SK-N-SH (cell line): ENCODE results near the gene SLC26A1.

Experiments used
- CTCF ChIP-seq: fragments of 200-600 bp; sonication (generic); IDR thresholded peaks from 2 replicates; pipeline ENCODE4 v1.6.1; 2017; ENCODE audit warnings: antibody characterized with exemption, mild to moderate bottlenecking, moderate library complexity
- EP300 ChIP-seq, 2 experiments: IDR thresholded peaks; 2 replicates each; pipeline versions ENCODE4 v1.4.0 to v1.6.1; 2012; ENCODE audit warnings: borderline replicate concordance in 1 of 2, low read depth in 1 of 2, low read length in 1 of 2
- EZH2phosphoT487 ChIP-seq: fragments of 200-600 bp; sonication (generic); IDR thresholded peaks from 2 replicates; pipeline ENCODE4 v1.6.1; 2017; ENCODE audit warnings: low read depth, mixed run types, mild to moderate bottlenecking, antibody characterized with exemption, moderate library complexity, borderline replicate concordance
- JUND ChIP-seq: IDR thresholded peaks from 2 replicates; pipeline ENCODE4 v1.4.0; 2012
- NFIC ChIP-seq: IDR thresholded peaks from 2 replicates; pipeline ENCODE4 v1.4.0; 2012; ENCODE audit warnings: borderline replicate concordance
- PBX3 ChIP-seq: IDR thresholded peaks from 2 replicates; pipeline ENCODE4; 2012
- POLR2AphosphoS5 ChIP-seq: IDR thresholded peaks from 2 replicates; pipeline ENCODE4 v1.6.1; 2012; ENCODE audit warnings: low read depth, low read length
- TAF1 ChIP-seq: IDR thresholded peaks from 2 replicates; pipeline ENCODE4 v1.6.1; 2012; ENCODE audit warnings: low read depth, mild to moderate bottlenecking, low read length, moderate library complexity, borderline replicate concordance

DNA sequence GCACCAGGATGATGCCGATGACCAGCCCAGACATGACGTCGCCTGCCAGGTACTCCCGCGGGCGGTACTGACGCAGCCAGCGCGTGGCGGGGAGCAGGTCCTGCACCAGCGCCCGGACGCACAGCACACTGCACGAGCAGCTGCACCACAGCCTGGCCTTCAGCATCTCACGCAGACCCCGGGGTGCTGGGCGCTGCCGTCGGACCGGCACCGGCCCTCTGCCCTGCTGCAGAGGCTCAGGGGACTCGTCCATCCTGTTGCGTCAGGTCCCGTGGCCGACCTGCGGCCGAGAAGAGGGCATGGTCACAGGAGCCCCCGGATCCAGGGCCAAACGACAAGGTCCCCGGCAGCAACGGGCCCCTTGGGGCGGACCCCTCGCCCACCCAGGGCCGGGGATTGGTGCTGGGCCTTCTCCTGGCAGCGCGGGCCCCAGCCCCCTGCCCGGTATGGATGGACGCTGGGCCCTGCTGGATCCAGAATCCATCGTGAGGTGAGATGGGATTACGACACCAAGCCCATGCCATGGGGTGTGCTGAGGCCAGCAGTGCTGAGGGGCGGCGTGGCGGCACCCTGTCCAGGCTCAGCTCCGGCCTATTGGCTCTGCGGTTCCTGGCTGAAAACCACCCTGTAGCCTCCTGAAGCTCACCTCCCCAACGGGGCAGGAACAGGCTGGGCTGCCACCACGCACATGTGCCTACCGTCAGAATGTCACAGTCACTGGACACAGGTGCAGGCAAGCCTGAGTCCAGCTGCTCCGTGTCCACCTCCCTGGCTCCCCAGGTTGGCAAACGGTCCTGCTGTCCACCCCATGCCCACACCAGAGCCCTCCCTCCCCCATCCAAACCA, 1.5 kb downstream of the SLC26A1 start:
- TF ChIP-seq CTCF = no peak
- TF ChIP-seq PBX3 = no peak
- no peak for TF ChIP-seq JUND
- TF ChIP-seq EZH2phosphoT487 = no peak
- no peak for TF ChIP-seq POLR2AphosphoS5
- no peak for TF ChIP-seq TAF1
- TF ChIP-seq NFIC = no peak
- no peak for TF ChIP-seq EP300 (IDR thresholded peaks at IDR 0.05; ENCODE audit: borderline replicate concordance in 1 of 2, low read depth in 1 of 2, low read length in 1 of 2)
